SK-N-SH treated with all-trans-retinoic acid at 6 μM for 48 hours (cell line): ENCODE measurements around the gene PKM.
A peak's percentile ranks its signal among the peaks of the same experiment; 100 is the strongest.

ENCODE experiments used
- ATAC-seq: fragments of 200-7000 bp; cut with Tn5 transposase; 3 replicates; pipeline ENCODE4 v1.9.1; 2020; ENCODE audit warnings: mild to moderate bottlenecking, moderate library complexity
- ARNTL ChIP-seq: fragments of 450-650 bp; formaldehyde crosslinking; IDR thresholded peaks from 2 replicates; pipeline ENCODE4 v1.5.0; 2020; ENCODE audit warnings: low read depth, mild to moderate bottlenecking, moderate library complexity, borderline replicate concordance
- BACH2 ChIP-seq: fragments of 250-450 bp; sonication (Bioruptor Pico); IDR thresholded peaks from 2 replicates; pipeline ENCODE4 v1.9.0; 2021; ENCODE audit warnings: mild to moderate bottlenecking, borderline replicate concordance
- CREB5 ChIP-seq: fragments of 250-450 bp; sonication (Bioruptor Pico); IDR thresholded peaks from 2 replicates; pipeline ENCODE4 v1.5.1; 2020; ENCODE audit warnings: low read depth, mild to moderate bottlenecking, moderate library complexity
- CSDC2 ChIP-seq: fragments of 250-450 bp; sonication (Bioruptor Pico); IDR thresholded peaks from 2 replicates; pipeline ENCODE4 v1.5.0; 2020; ENCODE audit warnings: mild to moderate bottlenecking, moderate library complexity
- ESRRG ChIP-seq: fragments of 250-450 bp; sonication (Bioruptor Pico); IDR thresholded peaks from 2 replicates; pipeline ENCODE4 v1.6.1; 2021; ENCODE audit warnings: mild to moderate bottlenecking
- GLIS3 ChIP-seq: fragments of 250-450 bp; sonication (Bioruptor Pico); IDR thresholded peaks from 2 replicates; pipeline ENCODE4 v1.5.0; 2020; ENCODE audit warnings: mild to moderate bottlenecking, moderate library complexity
- ISL1 ChIP-seq: fragments of 250-450 bp; sonication (Bioruptor Pico); IDR thresholded peaks from 2 replicates; pipeline ENCODE4 v2.1.2; 2022; ENCODE audit warnings: mild to moderate bottlenecking, moderate library complexity
- OSR1 ChIP-seq: fragments of 250-450 bp; sonication (Bioruptor Pico); IDR thresholded peaks from 2 replicates; pipeline ENCODE4 v1.8.0; 2022; ENCODE audit warnings: moderate library complexity, mild to moderate bottlenecking, inconsistent platforms
- POU6F1 ChIP-seq: fragments of 250-450 bp; sonication (Bioruptor Pico); IDR thresholded peaks from 2 replicates; pipeline ENCODE4 v1.8.0; 2021; ENCODE audit warnings: low read depth, mild to moderate bottlenecking, moderate library complexity, borderline replicate concordance
- PPARA ChIP-seq: fragments of 250-450 bp; sonication (Bioruptor Pico); IDR thresholded peaks from 2 replicates; pipeline ENCODE4 v1.5.0; 2020; ENCODE audit warnings: mild to moderate bottlenecking, borderline replicate concordance
- RARB ChIP-seq: fragments of 250-450 bp; sonication (Bioruptor Pico); IDR thresholded peaks from 2 replicates; pipeline ENCODE4 v1.8.0; 2021; ENCODE audit warnings: mild to moderate bottlenecking, moderate library complexity
- SNAI2 ChIP-seq: fragments of 250-450 bp; sonication (Bioruptor Pico); IDR thresholded peaks from 2 replicates; pipeline ENCODE4 v1.5.0; 2020; ENCODE audit warnings: mild to moderate bottlenecking, moderate library complexity
- TCF4 ChIP-seq: fragments of 250-450 bp; sonication (Bioruptor Pico); IDR thresholded peaks from 2 replicates; pipeline ENCODE4 v1.8.0; 2021; ENCODE audit warnings: mild to moderate bottlenecking, moderate library complexity, borderline replicate concordance
- TOX ChIP-seq: fragments of 250-450 bp; sonication (Bioruptor Pico); IDR thresholded peaks from 2 replicates; pipeline ENCODE4 v1.8.0; 2021; ENCODE audit warnings: mild to moderate bottlenecking, moderate library complexity, borderline replicate concordance
- ZC3H10 ChIP-seq: fragments of 250-450 bp; sonication (Bioruptor Pico); IDR thresholded peaks from 2 replicates; pipeline ENCODE4 v1.5.1; 2021; ENCODE audit warnings: mild to moderate bottlenecking, moderate library complexity
- ZFP30 ChIP-seq: fragments of 450-650 bp; formaldehyde crosslinking; IDR thresholded peaks from 2 replicates; pipeline ENCODE4 v1.5.0; 2022; ENCODE audit warnings: mild to moderate bottlenecking, moderate library complexity
- ZNF565 ChIP-seq: fragments of 450-650 bp; formaldehyde crosslinking; conservative IDR thresholded peaks from 2 replicates; pipeline ENCODE4 v1.5.0; 2020; ENCODE audit warnings: low read depth, mild to moderate bottlenecking, moderate library complexity
- ZNF8 ChIP-seq: fragments of 450-650 bp; formaldehyde crosslinking; IDR thresholded peaks from 2 replicates; pipeline ENCODE4 v1.5.0; 2020; ENCODE audit warnings: mild to moderate bottlenecking, moderate library complexity
- TF ChIP-seq, protein P1 (sequence below): fragments of 250-450 bp; sonication (Bioruptor Pico); IDR thresholded peaks from 2 replicates; pipeline ENCODE4 v1.5.0; 2020; ENCODE audit warnings: mild to moderate bottlenecking, moderate library complexity
- TF ChIP-seq, protein P2 (sequence below): fragments of 250-450 bp; sonication (Bioruptor Pico); IDR thresholded peaks from 2 replicates; pipeline ENCODE4 v1.5.1; 2021; ENCODE audit warnings: mild to moderate bottlenecking, moderate library complexity

The PKM gene

GRCh38 chr15:72201391-72201921 is 29.5 kb downstream of the PKM start (continued):
- TF ChIP-seq, protein P1, sequence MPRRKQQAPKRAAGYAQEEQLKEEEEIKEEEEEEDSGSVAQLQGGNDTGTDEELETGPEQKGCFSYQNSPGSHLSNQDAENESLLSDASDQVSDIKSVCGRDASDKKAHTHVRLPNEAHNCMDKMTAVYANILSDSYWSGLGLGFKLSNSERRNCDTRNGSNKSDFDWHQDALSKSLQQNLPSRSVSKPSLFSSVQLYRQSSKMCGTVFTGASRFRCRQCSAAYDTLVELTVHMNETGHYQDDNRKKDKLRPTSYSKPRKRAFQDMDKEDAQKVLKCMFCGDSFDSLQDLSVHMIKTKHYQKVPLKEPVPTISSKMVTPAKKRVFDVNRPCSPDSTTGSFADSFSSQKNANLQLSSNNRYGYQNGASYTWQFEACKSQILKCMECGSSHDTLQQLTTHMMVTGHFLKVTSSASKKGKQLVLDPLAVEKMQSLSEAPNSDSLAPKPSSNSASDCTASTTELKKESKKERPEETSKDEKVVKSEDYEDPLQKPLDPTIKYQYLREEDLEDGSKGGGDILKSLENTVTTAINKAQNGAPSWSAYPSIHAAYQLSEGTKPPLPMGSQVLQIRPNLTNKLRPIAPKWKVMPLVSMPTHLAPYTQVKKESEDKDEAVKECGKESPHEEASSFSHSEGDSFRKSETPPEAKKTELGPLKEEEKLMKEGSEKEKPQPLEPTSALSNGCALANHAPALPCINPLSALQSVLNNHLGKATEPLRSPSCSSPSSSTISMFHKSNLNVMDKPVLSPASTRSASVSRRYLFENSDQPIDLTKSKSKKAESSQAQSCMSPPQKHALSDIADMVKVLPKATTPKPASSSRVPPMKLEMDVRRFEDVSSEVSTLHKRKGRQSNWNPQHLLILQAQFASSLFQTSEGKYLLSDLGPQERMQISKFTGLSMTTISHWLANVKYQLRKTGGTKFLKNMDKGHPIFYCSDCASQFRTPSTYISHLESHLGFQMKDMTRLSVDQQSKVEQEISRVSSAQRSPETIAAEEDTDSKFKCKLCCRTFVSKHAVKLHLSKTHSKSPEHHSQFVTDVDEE (CRISPR knock-in tag): no peak
- TF ChIP-seq RARB (no peak), BACH2 (CRISPR knock-in tag) (no peak), ZC3H10 (CRISPR knock-in tag) (no peak), OSR1 (CRISPR knock-in tag) (no peak), ZNF8 (CRISPR knock-in tag) (no peak), ARNTL (CRISPR knock-in tag) (no peak), POU6F1 (no peak)
- TF ChIP-seq, all 23 proteins: peak for 0

DNA sequence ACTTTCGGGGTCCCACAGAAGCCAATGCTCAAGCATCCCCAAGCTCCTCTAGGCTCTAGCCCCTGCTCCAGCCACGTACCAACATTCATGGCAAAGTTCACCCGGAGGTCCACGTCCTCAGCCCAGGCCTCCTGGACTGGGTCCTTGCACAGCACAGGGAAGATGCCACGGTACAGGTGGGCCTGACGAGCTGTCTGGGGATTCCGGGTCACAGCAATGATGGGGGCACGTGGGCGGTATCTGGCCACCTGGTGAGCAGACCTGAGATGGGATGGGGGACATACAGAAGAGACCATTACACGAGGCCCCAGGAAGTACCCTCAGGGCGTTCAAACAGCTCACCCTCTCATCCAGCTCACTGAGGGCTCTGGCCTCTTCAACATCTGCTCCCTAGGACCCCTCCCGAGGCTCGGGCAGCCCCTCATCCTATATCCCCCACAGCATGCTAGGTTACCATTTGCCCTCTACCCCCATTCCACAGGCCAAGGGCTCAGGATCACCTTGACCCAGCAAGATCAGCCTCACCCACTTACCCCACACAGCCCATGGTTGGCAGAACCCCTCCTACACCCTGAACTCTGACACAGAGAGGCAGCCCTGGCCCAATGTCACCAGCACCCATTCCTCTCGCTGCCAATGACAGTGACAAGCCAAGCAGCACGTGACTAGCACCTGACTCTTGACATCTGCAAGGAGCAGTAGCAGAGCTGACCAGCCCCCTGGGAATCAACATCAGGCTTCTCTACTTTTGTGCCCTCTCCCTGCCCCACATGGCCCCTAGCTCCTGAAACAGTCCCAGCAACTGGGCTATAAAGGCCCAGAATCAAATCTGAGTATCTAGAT is 30.4 kb downstream of the PKM start:
- TF ChIP-seq ZFP30 (CRISPR knock-in tag): no peak
- no peak for TF ChIP-seq POU6F1
- no peak for TF ChIP-seq TCF4 (CRISPR knock-in tag)
- TF ChIP-seq CSDC2 (CRISPR knock-in tag): no peak
- no peak for TF ChIP-seq SNAI2 (CRISPR knock-in tag)
- no peak for TF ChIP-seq ISL1 (CRISPR knock-in tag)
- TF ChIP-seq, all 23 proteins: peak for 0
- no peak for ATAC-seq

DNA sequence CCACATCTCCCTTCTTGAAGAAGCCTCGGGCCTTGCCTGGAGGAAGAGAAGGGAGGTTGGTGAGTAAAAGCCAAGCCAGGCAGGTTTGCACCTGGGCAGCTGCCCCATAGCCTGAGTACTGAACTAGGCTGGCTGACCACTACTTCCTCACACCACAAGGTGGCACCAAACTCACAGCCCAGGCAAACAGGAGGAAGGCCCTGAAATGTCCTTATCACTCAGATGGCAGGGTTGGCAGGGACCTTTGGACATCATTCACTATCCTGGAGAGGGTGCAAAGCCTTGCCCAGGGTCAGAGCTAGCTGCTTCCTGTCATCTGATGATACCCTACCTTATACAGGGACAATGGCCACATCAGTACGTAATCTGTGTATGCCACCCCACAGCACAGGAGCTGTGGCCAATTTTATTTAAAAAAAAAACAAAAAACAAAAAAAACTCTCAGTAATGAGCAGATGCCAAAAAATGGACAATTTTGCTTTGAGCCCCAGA is 31.2 kb downstream of the PKM start:
- ATAC-seq: peak; percentile 54

GRCh38 chr15:72199205-72199515 is 31.8 kb downstream of the PKM start:
- TF ChIP-seq RARB (no peak), GLIS3 (CRISPR knock-in tag) (no peak), POU6F1 (no peak), BACH2 (CRISPR knock-in tag) (no peak), CREB5 (CRISPR knock-in tag) (no peak), ZNF565 (CRISPR knock-in tag) (no peak), ESRRG (CRISPR knock-in tag) (no peak), ZFP30 (CRISPR knock-in tag) (no peak), ZNF8 (CRISPR knock-in tag) (no peak), PPARA (no peak), ZC3H10 (CRISPR knock-in tag) (no peak), TOX (no peak)
- TF ChIP-seq, protein P1 (CRISPR knock-in tag): no peak
- TF ChIP-seq, all 23 proteins: peak for 0

More for the DNA sequence above, 31.2 kb downstream of the PKM start:
- TF ChIP-seq, protein P2, sequence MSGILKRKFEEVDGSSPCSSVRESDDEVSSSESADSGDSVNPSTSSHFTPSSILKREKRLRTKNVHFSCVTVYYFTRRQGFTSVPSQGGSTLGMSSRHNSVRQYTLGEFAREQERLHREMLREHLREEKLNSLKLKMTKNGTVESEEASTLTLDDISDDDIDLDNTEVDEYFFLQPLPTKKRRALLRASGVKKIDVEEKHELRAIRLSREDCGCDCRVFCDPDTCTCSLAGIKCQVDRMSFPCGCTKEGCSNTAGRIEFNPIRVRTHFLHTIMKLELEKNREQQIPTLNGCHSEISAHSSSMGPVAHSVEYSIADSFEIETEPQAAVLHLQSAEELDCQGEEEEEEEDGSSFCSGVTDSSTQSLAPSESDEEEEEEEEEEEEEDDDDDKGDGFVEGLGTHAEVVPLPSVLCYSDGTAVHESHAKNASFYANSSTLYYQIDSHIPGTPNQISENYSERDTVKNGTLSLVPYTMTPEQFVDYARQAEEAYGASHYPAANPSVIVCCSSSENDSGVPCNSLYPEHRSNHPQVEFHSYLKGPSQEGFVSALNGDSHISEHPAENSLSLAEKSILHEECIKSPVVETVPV (CRISPR knock-in tag): no peak

More at GRCh38 chr15:72199205-72199515, 31.8 kb downstream of the PKM start:
- no peak for ATAC-seq
